ENCODE results near the gene HCFC2.

GRCh38 chr12:104063712-104064030 lies 660 bp upstream of the HCFC2 start:
- TF ChIP-seq CTCF (IDR thresholded peaks at IDR 0.05) (no peak), POLR2A (IDR thresholded peaks at IDR 0.05) (no peak)
